GM12878 (cell line): Measurements from ENCODE around the gene ICAM4. TPM values are rescaled to one million over a fixed set of nuclear protein-coding genes. Genes with fewer than 3 reads are reported as not detected.

ENCODE experiments used
- BCLAF1 ChIP-seq: fragments of 450-650 bp; IDR thresholded peaks from 2 replicates; pipeline ENCODE4 v1.6.1; 2017; ENCODE audit warnings: antibody characterized with exemption, mild to moderate bottlenecking, moderate library complexity
- BMI1 ChIP-seq: fragments of 450-650 bp; IDR thresholded peaks from 2 replicates; pipeline ENCODE4 v1.6.1; 2016; ENCODE audit warnings: mild to moderate bottlenecking, moderate library complexity, borderline replicate concordance
- CHD2 ChIP-seq: IDR thresholded peaks from 2 replicates; pipeline ENCODE4 v1.6.1; 2011; ENCODE audit warnings: low read depth, low read length, improper control_type of control experiment, borderline replicate concordance
- CREB1 ChIP-seq: IDR thresholded peaks from 2 replicates; pipeline ENCODE4 v1.6.1; 2012; ENCODE audit warnings: low read depth, mild to moderate bottlenecking, inconsistent platforms
- CREM ChIP-seq: IDR thresholded peaks from 2 replicates; pipeline ENCODE4 v1.6.1; 2014; ENCODE audit warnings: antibody characterized with exemption, low read depth
- FOS ChIP-seq: IDR thresholded peaks from 3 replicates; pipeline ENCODE4 v1.6.1; 2011; ENCODE audit warnings: borderline replicate concordance; ENCODE audit not compliant: insufficient read length; ENCODE audit errors: extremely low read depth
- NR2C2 ChIP-seq: IDR thresholded peaks from 2 replicates; pipeline ENCODE4 v1.6.1; 2011; ENCODE audit warnings: borderline replicate concordance, low read depth; ENCODE audit not compliant: control insufficient read depth, insufficient read length
- PKNOX1 ChIP-seq: fragments of 450-650 bp; IDR thresholded peaks from 2 replicates; pipeline ENCODE4 v1.6.1; 2016; ENCODE audit warnings: mild to moderate bottlenecking
- PML ChIP-seq: IDR thresholded peaks from 2 replicates; pipeline ENCODE4 v1.6.1; 2012; ENCODE audit warnings: low read length, inconsistent platforms
- SMARCA5 ChIP-seq: fragments of 450-650 bp; IDR thresholded peaks from 2 replicates; pipeline ENCODE4 v1.6.1; 2017; ENCODE audit warnings: mild to moderate bottlenecking
- STAT3 ChIP-seq: IDR thresholded peaks from 2 replicates; pipeline ENCODE4 v1.6.1; 2011; ENCODE audit warnings: low read depth, low read length, improper control_type of control experiment
- TCF3 ChIP-seq: IDR thresholded peaks from 2 replicates; pipeline ENCODE4 v1.6.1; 2012; ENCODE audit warnings: low read depth, mild to moderate bottlenecking, low read length, borderline replicate concordance; ENCODE audit not compliant: insufficient read depth
- ZNF217 ChIP-seq: fragments of 450-650 bp; IDR thresholded peaks from 2 replicates; pipeline ENCODE4 v1.6.1; 2017; ENCODE audit warnings: antibody characterized with exemption, mild to moderate bottlenecking
- polyA plus RNA-seq, 11 experiments: library from polyadenylated mRNA; depleted of rRNA in 4 of 11; unstranded in 6 of 11; stranded (reverse) in 5 of 11; fragments of >200 nt; fragmentation: Nextera tagmentation in 4 of 11; fragmentation: Illumina TruSeq in 1 of 11; extraction: Ambion mirVana in 4 of 11; extraction: Trizol in 1 of 11; gene quantifications; 1 replicate in 1 of 11; 2 replicates in 10 of 11; pipeline versions ENCODE4 v1.2.1 to v1.2.3, GENCODE V29; 2011 to 2016; ENCODE audit warnings: inconsistent platforms in 2 of 11, missing spikeins in 2 of 11, low read depth in 1 of 11
- total RNA-seq, 4 experiments: library from RNA; depleted of rRNA in 3 of 4; stranded (reverse); fragments of >200 nt in 3 of 4; fragmentation: Illumina TruSeq in 1 of 4; extraction: Trizol in 1 of 4; gene quantifications; 2 replicates each; pipeline versions ENCODE4 v1.2.1 to v1.2.3, GENCODE V29; 2013 to 2021

Gene ICAM4
- total and polyA plus RNA-seq, 10 of the 15 experiments (the other 5 are each of a cell fraction or from before 2014, with no cell fraction given), result 0.31 to 5.1 (median 1.7) TPM

GRCh38 chr19:10288662-10289166 lies 2.0 kb downstream of the ICAM4 start (continued):
- TF ChIP-seq CHD2 (0 out of 2 replicates have a peak, but pooled peaks have one; percentile 2), FOS (no peak), BCLAF1 (no peak), STAT3 (no peak), PKNOX1 (no peak), SMARCA5 (0 out of 2 replicates have a peak, but pooled peaks have one; percentile 26), CREM (no peak), TCF3 (no peak), ZNF217 (no peak), NR2C2 (no peak), PML (no peak), BMI1 (no peak), CREB1 (0 out of 2 replicates have a peak, but pooled peaks have one; percentile 2)
